AG04450 (cell line): ENCODE measurements around the gene RTN4RL1. TPM values are rescaled to one million over a fixed set of nuclear protein-coding genes. Genes with fewer than 3 reads are reported as not detected.

Experiments
- CTCF ChIA-PET: fragments of 300-600, 350-600 bp; formaldehyde crosslinking; extraction: SDS; loops from one replicate; lab custom pipeline; 2022; ENCODE audit warnings: antibody characterized with exemption, inconsistent platforms; lab: Charles Lee
- POLR2A ChIA-PET: fragments of 350-600 bp; formaldehyde crosslinking; extraction: SDS; loops from one replicate; lab custom pipeline; 2021; ENCODE audit warnings: antibody characterized with exemption, inconsistent platforms; lab: Yijun Ruan, JAX
- DNase-seq: peaks from one replicate; pipeline ENCODE4 v3.0.0-alpha.2; 2011; ENCODE audit warnings: low read depth, low spot score
- H3K27ac ChIP-seq: one replicate; pipeline ENCODE4 v1.5.1; 2012; ENCODE audit warnings: low read depth, low read length, control low read depth
- H3K27me3 ChIP-seq: one replicate; pipeline ENCODE4 v1.6.0; 2012; ENCODE audit warnings: low read length; ENCODE audit not compliant: control insufficient read depth, insufficient read depth
- H3K4me3 ChIP-seq: 2 replicates; pipeline ENCODE4 v1.5.1; 2011; ENCODE audit warnings: mild to moderate bottlenecking, low read depth, low read length, control low read depth
- H3K9me3 ChIP-seq: 2 replicates; pipeline ENCODE4 v1.5.1; 2012; ENCODE audit warnings: low read length; ENCODE audit not compliant: control insufficient read depth, insufficient read depth
- CTCF ChIP-seq: IDR thresholded peaks from 2 replicates; pipeline ENCODE4 v1.5.1; 2011; ENCODE audit warnings: low read depth, low read length, control low read depth, inconsistent platforms
- polyA plus RNA-seq: library from polyadenylated mRNA; depleted of rRNA; stranded (reverse); fragments of >200 nt; gene quantifications from 2 replicates; pipeline ENCODE4 v1.2.3, GENCODE V29; 2011

Gene RTN4RL1
- polyA plus RNA-seq, 1 experiment, result 0.04 TPM

- H3K27me3 ChIP-seq, result peaks cover 3% of the 10 kb centered on the region
- no peak for DNase-seq
- no peak for TF ChIP-seq CTCF
- H3K9me3 ChIP-seq, result no peaks in the 10 kb centered on the region
- POLR2A ChIA-PET, result no interaction called here
- H3K4me3 ChIP-seq, result no peak overlapping the region
- CTCF ChIA-PET, result no interaction called here
- H3K27ac ChIP-seq, result no peak overlapping the region
Measured at GRCh38 chr17:1953831-1954230, 71.3 kb downstream of the RTN4RL1 start.

GRCh38 chr17:1951920-1952319, 73.2 kb downstream of the RTN4RL1 start:
- no peaks in the 10 kb centered on the region for H3K9me3 ChIP-seq
- ChIA-PET POLR2A (no interaction called here), CTCF (no interaction called here)
- TF ChIP-seq CTCF, result no peak
- H3K4me3 ChIP-seq, result no peak overlapping the region
- no peak for DNase-seq
- H3K27ac ChIP-seq, result no peak overlapping the region
- H3K27me3 ChIP-seq, result peaks cover 3% of the 10 kb centered on the region

GRCh38 chr17:1949754-1950153, 75.4 kb downstream of the RTN4RL1 start:
- Histone ChIP-seq H3K27me3 (peaks cover 5% of the 10 kb centered on the region), H3K27ac (no peak overlapping the region), H3K9me3 (no peaks in the 10 kb centered on the region), H3K4me3 (no peak overlapping the region)
- POLR2A ChIA-PET, result no interaction called here
- DNase-seq, result no peak
- TF ChIP-seq CTCF, result no peak
- CTCF ChIA-PET, result interaction anchor here (0.6 kb wide), 1 partner anchor 47 kb away, joined by 5 read pairs; no protein-coding TSS in a partner anchor

GRCh38 chr17:1948517-1948825, 76.7 kb downstream of the RTN4RL1 start:
- CTCF ChIA-PET, result no interaction called here
- DNase-seq, result no peak
- no peak for TF ChIP-seq CTCF
- peaks cover 5% of the 10 kb centered on the region for H3K27me3 ChIP-seq
- POLR2A ChIA-PET, result no interaction called here
- H3K27ac ChIP-seq, result no peak overlapping the region
- no peaks in the 10 kb centered on the region; the same call in 1 of the 2 replicates for H3K9me3 ChIP-seq
- no peak overlapping the region for H3K4me3 ChIP-seq

GRCh38 chr17:1947743-1948516, 77.2 kb downstream of the RTN4RL1 start:
- no peak for TF ChIP-seq CTCF
- H3K4me3 ChIP-seq, result no peak overlapping the region
- H3K9me3 ChIP-seq, result no peaks in the 10 kb centered on the region; the same call in 1 of the 2 replicates
- CTCF ChIA-PET, result no interaction called here
- POLR2A ChIA-PET, result no interaction called here
- no peak for DNase-seq
- no peak overlapping the region for H3K27ac ChIP-seq
- peaks cover 10% of the 10 kb centered on the region for H3K27me3 ChIP-seq
